Right lobe of liver (tissue), 6 donors: ENCODE data around the gene TNFRSF6B. TPM values are rescaled to one million over a fixed set of nuclear protein-coding genes. Genes with fewer than 3 reads are reported as not detected.

Source experiments
- ATAC-seq, 4 donors: fragments of 200-7000 bp; cut with Tn5 transposase; one replicate each; pipeline ENCODE4 v1.9.1; 2020; ENCODE audit warnings: mild to moderate bottlenecking in 4 of 4, moderate library complexity in 4 of 4
- DNase-seq, 3 donors: peaks; one replicate each; pipeline ENCODE4 v3.0.0-alpha.2; 2020
- H3K27ac ChIP-seq, 3 donors: fragments of 200-600 bp; one replicate each; pipeline ENCODE4 v1.8.0; 2022
- H3K27me3 ChIP-seq, 2 donors: fragments of 200-600 bp; one replicate each; pipeline ENCODE4 v1.8.0; 2022
- H3K36me3 ChIP-seq, 4 donors: fragments of 200-600 bp; sonication (generic) in 1 of 4; one replicate each; pipeline versions ENCODE4 v1.5.1 to v1.8.0; 2017 to 2022; ENCODE audit warnings: control low read depth in 1 of 4
- H3K4me1 ChIP-seq, 4 donors: fragments of 200-600 bp; sonication (generic) in 1 of 4; one replicate each; pipeline versions ENCODE4 v1.5.1 to v1.8.0; 2017 to 2022; ENCODE audit warnings: control low read depth in 1 of 4
- H3K4me3 ChIP-seq, 3 donors: fragments of 200-600 bp; one replicate each; pipeline ENCODE4 v1.8.0; 2022
- H3K9me3 ChIP-seq, 4 donors: fragments of 200-600 bp; sonication (generic) in 1 of 4; one replicate each; pipeline versions ENCODE4 v1.5.1 to v1.8.0; 2017 to 2022; ENCODE audit warnings: control low read depth in 1 of 4
- CTCF ChIP-seq, 4 donors: fragments of 200-600 bp in 3 of 4; fragments of 450-650 bp in 1 of 4; IDR thresholded peaks; one replicate each; pipeline versions ENCODE4 v1.5.1 to v1.8.0; 2016 to 2022; ENCODE audit warnings: antibody characterized with exemption in 4 of 4, mild to moderate bottlenecking in 2 of 4
- POLR2A ChIP-seq: fragments of 450-650 bp; IDR thresholded peaks from one replicate; pipeline ENCODE4 v1.6.1; 2017; ENCODE audit warnings: antibody characterized with exemption, mild to moderate bottlenecking
- WGBS: methylation state at CpG from one replicate; pipeline ENCODE4 v1.1.6; 2018; ENCODE audit warnings: low coverage, low lambda C conversion rate; ENCODE audit not compliant: insufficient coverage; ENCODE audit errors: missing lambda C conversion rate; 5-methylcytosine and 5-hydroxymethylcytosine counted together
- intact Hi-C, 2 donors: fragments of 100-400 bp; cut with DNase I; formaldehyde crosslinking; loops; one replicate each; pipeline versions ENCODE4 v1.11.2 to v1.14.1; 2022
- total RNA-seq, 6 experiments: library from RNA; depleted of rRNA in 2 of 6; stranded (reverse); fragments of >200 nt in 2 of 6; fragmentation: NEBNext Ultra II Directional in 3 of 6; extraction: Animal tissue kit (Norgen Biotek cat#: 25700) in 3 of 6; gene quantifications; one replicate each; pipeline versions ENCODE4 v1.1.0 to v1.2.4, GENCODE V29; 2016 to 2023
- donor health status: DM: no; HTN: yes; CAD: no.
- donor health status: DM: no; HTN: no; CAD: no.
- donor health status: DM: no; HTN: no; CAD: no.
- donor health status: DM: no; HTN: yes; CAD: no.
- donor health status: DM: no; HTN: yes; CAD: no.

TNFRSF6B gene
- total RNA-seq, 6 experiments from 2014 or later, result 0.56 to 1.0 (median 0.62) TPM; not detected in 3

- Histone ChIP-seq H3K27ac (no peak overlapping the region), H3K36me3 (no peaks in the 10 kb centered on the region), H3K9me3 (no peaks in the 10 kb centered on the region), H3K4me1 (no peaks in the 10 kb centered on the region), H3K27me3 (no peaks in the 10 kb centered on the region), H3K4me3 (no peak overlapping the region)
- no CpG with 5 or more reads among the region's 40 CpGs for WGBS
- ATAC-seq (no peak), DNase-seq (peak in 1 of 3 donors; percentile 51)
- TF ChIP-seq POLR2A, result no peak
- TF ChIP-seq CTCF (IDR thresholded peaks at IDR 0.05), result no peak
- intact Hi-C loops, result no loop called here
These were observed 6.2 kb upstream of the TNFRSF6B start for GRCh38 chr20:63690003-63690897.

GRCh38 chr20:63690898-63691710 lies 5.3 kb upstream of the TNFRSF6B start:
- DNase-seq, result peak in 2 of 3 donors; percentile 23 to 56
- WGBS, result no CpG with 5 or more reads among the region's 24 CpGs
- intact Hi-C loops, result no loop called here
- H3K27ac ChIP-seq, result no peak overlapping the region
- H3K27me3 ChIP-seq, result no peaks in the 10 kb centered on the region
- H3K36me3 ChIP-seq, result no peaks in the 10 kb centered on the region
- no peak for ATAC-seq
- no peak for TF ChIP-seq CTCF (IDR thresholded peaks at IDR 0.05)
- TF ChIP-seq POLR2A, result no peak
- H3K9me3 ChIP-seq, result no peaks in the 10 kb centered on the region
- H3K4me3 ChIP-seq, result no peak overlapping the region
- no peaks in the 10 kb centered on the region for H3K4me1 ChIP-seq

GRCh38 chr20:63691711-63692435 lies 4.6 kb upstream of the TNFRSF6B start:
- peaks cover 0 to 6% (median 2%) of the 10 kb centered on the region in 4 donors for H3K4me1 ChIP-seq
- no peaks in the 10 kb centered on the region for H3K9me3 ChIP-seq
- DNase-seq (peak in 2 of 3 donors; percentile 23 to 51), ATAC-seq (no peak)
- no peak overlapping the region for H3K27ac ChIP-seq
- no peak overlapping the region for H3K4me3 ChIP-seq
- TF ChIP-seq POLR2A (no peak), CTCF (IDR thresholded peaks at IDR 0.05) (no peak)
- WGBS, result no CpG with 5 or more reads among the region's 21 CpGs
- no peaks in the 10 kb centered on the region for H3K27me3 ChIP-seq
- intact Hi-C loops, result no loop called here
- H3K36me3 ChIP-seq, result no peaks in the 10 kb centered on the region

GRCh38 chr20:63692436-63693082 lies 3.9 kb upstream of the TNFRSF6B start:
- Histone ChIP-seq H3K9me3 (no peaks in the 10 kb centered on the region), H3K4me3 (no peak overlapping the region), H3K4me1 (peaks cover 0 to 13% (median 5%) of the 10 kb centered on the region in 4 donors), H3K27me3 (no peaks in the 10 kb centered on the region), H3K27ac (no peak overlapping the region), H3K36me3 (no peaks in the 10 kb centered on the region)
- no peak for TF ChIP-seq POLR2A
- TF ChIP-seq CTCF (IDR thresholded peaks at IDR 0.05), result no peak
- 92% methylated on average over 2 of the region's 20 CpGs for WGBS
- intact Hi-C loops, result no loop called here
- peak in 1 of 3 donors; percentile 57 for DNase-seq
- peak in 1 of 4 donors; percentile 9 for ATAC-seq
